Hepatocyte (in vitro differentiated cells): ENCODE data around the gene PER1. TPM values are rescaled to one million over a fixed set of nuclear protein-coding genes. Genes with fewer than 3 reads are reported as not detected.

Source experiments
- DNase-seq: peaks from one replicate; pipeline ENCODE4 v3.0.0-alpha.2; 2016; ENCODE audit warnings: low spot score
- H2AFZ ChIP-seq: fragments of 200-600 bp; sonication (generic); 2 replicates; pipeline ENCODE4 v1.6.0; 2016; ENCODE audit warnings: antibody characterized with exemption, mild to moderate bottlenecking
- H3K27ac ChIP-seq: fragments of 200-600 bp; sonication (generic); 2 replicates; pipeline ENCODE4 v1.5.1; 2016; ENCODE audit warnings: mild to moderate bottlenecking
- H3K27me3 ChIP-seq: fragments of 200-600 bp; sonication (generic); 2 replicates; pipeline ENCODE4 v1.6.1; 2016
- H3K36me3 ChIP-seq: fragments of 200-600 bp; sonication (generic); replicated peaks from 2 replicates; pipeline ENCODE4 v1.5.1; 2016; ENCODE audit warnings: low read depth; ENCODE audit not compliant: insufficient read depth
- H3K4me1 ChIP-seq: fragments of 200-600 bp; sonication (generic); 2 replicates; pipeline ENCODE4 v1.5.1; 2016; ENCODE audit warnings: mild to moderate bottlenecking, moderate library complexity; ENCODE audit not compliant: insufficient read depth
- H3K4me2 ChIP-seq: fragments of 200-600 bp; sonication (generic); 2 replicates; pipeline ENCODE4 v1.6.0; 2016
- H3K4me3 ChIP-seq: fragments of 200-600 bp; sonication (generic); 2 replicates; pipeline ENCODE4 v1.5.1; 2016; ENCODE audit warnings: mild to moderate bottlenecking
- H3K79me2 ChIP-seq: fragments of 200-600 bp; sonication (generic); 2 replicates; pipeline ENCODE4 v1.6.0; 2017; ENCODE audit warnings: mild to moderate bottlenecking
- H3K9me2 ChIP-seq: fragments of 200-600 bp; sonication (generic); replicated peaks from 2 replicates; pipeline ENCODE4 v1.6.0; 2017; ENCODE audit warnings: mild to moderate bottlenecking; ENCODE audit not compliant: insufficient read depth
- H3K9me3 ChIP-seq: fragments of 200-600 bp; sonication (generic); 2 replicates; pipeline ENCODE4 v1.5.1; 2016; ENCODE audit warnings: low read depth, mild to moderate bottlenecking
- H4K20me1 ChIP-seq: fragments of 200-600 bp; sonication (generic); 2 replicates; pipeline ENCODE4 v1.6.0; 2016; ENCODE audit warnings: mild to moderate bottlenecking; ENCODE audit not compliant: insufficient read depth, poor library complexity, severe bottlenecking
- EZH2 ChIP-seq: fragments of 200-600 bp; sonication (generic); IDR thresholded peaks from 2 replicates; pipeline ENCODE4 v1.6.1; 2016; ENCODE audit warnings: antibody characterized with exemption, mild to moderate bottlenecking, borderline replicate concordance
- EZH2phosphoT487 ChIP-seq: fragments of 200-600 bp; sonication (generic); IDR thresholded peaks from one replicate; pipeline ENCODE4 v1.6.1; 2018; ENCODE audit warnings: antibody characterized with exemption, mild to moderate bottlenecking, low read depth, moderate library complexity; ENCODE audit not compliant: unreplicated experiment, severe bottlenecking
- WGBS: methylation state at CpG from one replicate; pipeline ENCODE4 v1.1.6; 2016; ENCODE audit warnings: low lambda C conversion rate; ENCODE audit errors: missing lambda C conversion rate; 5-methylcytosine and 5-hydroxymethylcytosine counted together
- polyA plus RNA-seq: library from polyadenylated mRNA; unstranded; fragments of >200 nt; fragmentation: Nextera tagmentation; extraction: Ambion mirVana; gene quantifications from 2 replicates; pipeline ENCODE4 v1.2.1, GENCODE V29; 2016
- total RNA-seq: library from RNA; depleted of rRNA; stranded (reverse); fragments of >200 nt; gene quantifications from 2 replicates; pipeline ENCODE4 v1.2.3, GENCODE V29; 2014
- TF ChIP-seq, protein P1 (sequence below): fragments of 200-600 bp; sonication (generic); IDR thresholded peaks from 2 replicates; pipeline ENCODE4 v1.5.1; 2016; ENCODE audit warnings: antibody characterized with exemption, mild to moderate bottlenecking; ENCODE audit not compliant: poor library complexity

PER1 gene
- total and polyA plus RNA-seq, 2 experiments from 2014 or later = 36.5 to 107 TPM

DNA sequence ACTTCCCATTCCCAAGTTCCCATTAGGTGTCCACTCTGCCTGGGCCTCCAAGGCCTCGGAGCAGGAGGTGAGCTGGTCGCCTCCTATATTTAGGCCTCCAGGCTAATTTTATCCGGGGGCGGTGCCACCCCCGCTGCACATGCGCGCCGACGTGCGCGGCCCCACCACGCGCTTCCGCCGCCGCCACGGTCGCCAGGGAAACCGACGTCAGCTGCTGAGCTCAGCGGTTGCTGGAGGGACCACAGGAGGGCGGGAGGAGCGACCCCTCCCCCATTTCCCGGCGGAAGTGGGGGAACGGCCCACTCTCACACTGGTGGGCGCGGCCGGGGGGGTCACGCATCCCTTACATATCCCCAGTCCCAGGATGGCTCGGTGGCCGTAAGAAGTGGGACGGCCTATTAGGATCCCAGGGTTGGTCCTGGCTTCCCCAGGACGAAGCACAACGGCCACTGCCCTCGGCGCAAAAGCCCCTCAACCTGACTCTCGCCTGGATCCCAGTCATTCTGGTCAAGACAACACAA, 1.0 kb downstream of the PER1 start:
- Histone ChIP-seq H3K4me3 (peak overlapping the region; percentile 62), H3K9me2 (no peaks in the 10 kb centered on the region), H3K36me3 (no peaks in the 10 kb centered on the region), H2AFZ (no peak overlapping the region), H3K4me1 (peaks cover 30% of the 10 kb centered on the region), H3K79me2 (peaks cover 53% of the 10 kb centered on the region), H3K27me3 (no peaks in the 10 kb centered on the region), H3K4me2 (peak overlapping the region; percentile 87), H3K9me3 (no peaks in the 10 kb centered on the region), H3K27ac (peak overlapping the region; percentile 99), H4K20me1 (peaks cover 54% of the 10 kb centered on the region)
- no peak for TF ChIP-seq EZH2phosphoT487
- no peak for TF ChIP-seq EZH2
- 2% methylated on average over 37 of the region's 38 CpGs for WGBS
- DNase-seq = peak; percentile 93

DNA sequence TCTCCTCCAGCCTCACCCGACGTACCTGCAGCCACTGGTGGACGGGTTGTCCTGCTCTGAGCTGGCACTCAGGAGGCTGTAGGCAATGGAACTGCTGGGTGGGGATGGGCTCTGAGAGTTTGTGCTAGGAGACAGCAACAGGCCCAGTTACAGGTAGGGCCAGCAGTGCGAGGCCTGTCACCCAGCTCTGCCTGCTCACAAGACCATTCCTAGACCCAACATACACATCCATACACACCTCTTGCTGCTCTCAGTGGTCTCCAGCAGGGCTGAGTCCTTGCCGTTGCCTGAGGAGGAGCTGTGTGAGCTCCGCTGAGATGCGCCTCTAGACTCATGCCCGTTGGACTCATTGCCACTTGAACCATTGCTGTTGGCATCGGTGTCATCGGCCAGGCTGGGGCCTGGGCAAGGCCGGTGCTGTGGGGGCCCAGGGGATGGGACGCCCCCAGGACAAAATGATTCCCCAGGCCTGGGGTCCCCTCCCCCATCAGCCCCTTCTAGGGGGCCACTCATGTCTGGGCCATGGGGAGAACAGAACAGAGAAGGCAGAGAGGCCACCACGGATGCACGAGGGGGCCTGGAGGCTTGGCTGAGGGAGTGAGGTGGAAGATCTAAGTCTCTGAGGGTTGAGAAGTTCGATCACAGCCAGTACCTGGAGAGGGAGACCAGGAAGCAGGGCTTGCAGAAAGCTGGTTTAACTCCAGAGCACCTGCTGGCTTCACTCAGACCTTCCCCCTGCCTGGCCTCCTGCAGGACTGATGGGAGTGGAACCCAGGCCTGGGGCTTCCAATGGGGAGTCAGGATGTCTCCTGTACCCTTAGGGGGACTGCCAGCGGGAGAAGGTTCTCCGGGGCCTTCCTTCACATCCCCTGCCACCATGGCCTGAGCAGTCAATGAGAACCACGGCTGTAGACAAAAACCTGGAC, 1.7 kb downstream of the PER1 start:
- no peaks in the 10 kb centered on the region for H3K27me3 ChIP-seq
- peak overlapping the region; percentile 99 for H3K27ac ChIP-seq
- TF ChIP-seq, protein P1, sequence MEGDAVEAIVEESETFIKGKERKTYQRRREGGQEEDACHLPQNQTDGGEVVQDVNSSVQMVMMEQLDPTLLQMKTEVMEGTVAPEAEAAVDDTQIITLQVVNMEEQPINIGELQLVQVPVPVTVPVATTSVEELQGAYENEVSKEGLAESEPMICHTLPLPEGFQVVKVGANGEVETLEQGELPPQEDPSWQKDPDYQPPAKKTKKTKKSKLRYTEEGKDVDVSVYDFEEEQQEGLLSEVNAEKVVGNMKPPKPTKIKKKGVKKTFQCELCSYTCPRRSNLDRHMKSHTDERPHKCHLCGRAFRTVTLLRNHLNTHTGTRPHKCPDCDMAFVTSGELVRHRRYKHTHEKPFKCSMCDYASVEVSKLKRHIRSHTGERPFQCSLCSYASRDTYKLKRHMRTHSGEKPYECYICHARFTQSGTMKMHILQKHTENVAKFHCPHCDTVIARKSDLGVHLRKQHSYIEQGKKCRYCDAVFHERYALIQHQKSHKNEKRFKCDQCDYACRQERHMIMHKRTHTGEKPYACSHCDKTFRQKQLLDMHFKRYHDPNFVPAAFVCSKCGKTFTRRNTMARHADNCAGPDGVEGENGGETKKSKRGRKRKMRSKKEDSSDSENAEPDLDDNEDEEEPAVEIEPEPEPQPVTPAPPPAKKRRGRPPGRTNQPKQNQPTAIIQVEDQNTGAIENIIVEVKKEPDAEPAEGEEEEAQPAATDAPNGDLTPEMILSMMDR = no peak
- TF ChIP-seq EZH2phosphoT487 = no peak
- TF ChIP-seq EZH2 = no peak
- no peak overlapping the region for H2AFZ ChIP-seq
- peak overlapping the region; percentile 15 for H3K4me3 ChIP-seq
- H4K20me1 ChIP-seq = peaks cover 61% of the 10 kb centered on the region
- H3K4me1 ChIP-seq = peaks cover 30% of the 10 kb centered on the region
- peak; percentile 33 for DNase-seq
- 89% methylated on average over 18 of the region's 18 CpGs for WGBS
- H3K79me2 ChIP-seq = peaks cover 48% of the 10 kb centered on the region
- no peaks in the 10 kb centered on the region for H3K9me3 ChIP-seq
- H3K9me2 ChIP-seq = no peaks in the 10 kb centered on the region
- peak overlapping the region; percentile 87 for H3K4me2 ChIP-seq
- H3K36me3 ChIP-seq = no peaks in the 10 kb centered on the region

DNA sequence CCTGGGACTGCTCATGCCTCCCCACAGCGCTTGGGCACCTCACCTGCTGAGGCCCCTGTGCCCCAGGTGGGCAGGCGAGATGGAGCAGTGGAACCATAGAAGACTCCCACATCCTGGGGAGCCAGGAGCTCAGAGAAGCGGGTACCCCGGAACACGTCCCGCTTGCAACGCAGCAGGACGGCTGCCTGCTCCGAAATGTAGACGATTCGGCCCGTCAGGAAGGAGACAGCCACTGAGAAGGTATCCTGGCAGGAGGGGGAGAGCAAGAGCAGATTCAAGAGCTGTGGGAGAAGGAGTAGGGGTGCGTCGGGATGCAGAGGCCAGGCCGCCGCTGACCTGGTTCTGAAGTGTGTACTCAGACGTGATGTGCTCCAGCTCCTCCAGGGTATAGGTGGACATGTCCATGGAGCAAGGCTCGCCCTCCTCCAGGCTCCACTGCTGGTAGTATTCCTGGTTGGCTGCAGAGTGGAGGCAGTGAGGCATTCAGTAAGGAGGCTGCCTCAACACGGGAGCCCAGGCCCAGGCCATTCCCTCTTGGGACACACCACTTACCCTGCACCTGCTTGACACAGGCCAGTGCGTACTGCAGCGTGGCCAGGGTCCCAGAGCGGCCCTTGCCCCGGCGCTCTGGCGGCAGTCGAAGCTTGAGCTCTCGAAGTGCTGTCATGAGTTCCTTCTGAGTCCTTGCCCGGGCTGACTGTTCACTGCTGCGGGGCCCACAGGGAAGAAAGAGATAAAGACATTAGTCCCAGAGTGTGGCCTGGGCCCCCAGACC, 2.6 kb downstream of the PER1 start:
- 96% methylated on average over 28 of the region's 29 CpGs for WGBS
- TF ChIP-seq, protein P1 = no peak
- TF ChIP-seq EZH2 = no peak
- TF ChIP-seq EZH2phosphoT487 = no peak
- H3K9me2 ChIP-seq = no peaks in the 10 kb centered on the region
- H3K4me1 ChIP-seq = peaks cover 22% of the 10 kb centered on the region
- H3K79me2 ChIP-seq = peaks cover 39% of the 10 kb centered on the region
- H3K4me3 ChIP-seq = no peak overlapping the region
- H4K20me1 ChIP-seq = peaks cover 62% of the 10 kb centered on the region
- H3K4me2 ChIP-seq = no peak overlapping the region
- H3K9me3 ChIP-seq = no peaks in the 10 kb centered on the region
- H2AFZ ChIP-seq = no peak overlapping the region
- no peaks in the 10 kb centered on the region for H3K27me3 ChIP-seq
- DNase-seq = no peak
- H3K27ac ChIP-seq = no peak overlapping the region
- no peaks in the 10 kb centered on the region for H3K36me3 ChIP-seq
